HCT116 (cell line): Measurements from ENCODE around the gene LINGO4.
"Not testable (repeated sequence)": the region's sequence is repeated elsewhere in the genome, so short reads cannot be mapped to it uniquely, and the experiment has no call there.

Source experiments
- EGR1 ChIP-seq: IDR thresholded peaks from 2 replicates; pipeline ENCODE4 v1.6.1; 2012; ENCODE audit warnings: low read depth
- EZH2 ChIP-seq: fragments of 200-600 bp; sonication (generic); IDR thresholded peaks from 2 replicates; pipeline ENCODE4 v1.6.1; 2017; ENCODE audit warnings: antibody characterized with exemption, mixed run types
- EZH2phosphoT487 ChIP-seq: fragments of 200-600 bp; IDR thresholded peaks from 2 replicates; pipeline ENCODE4 v1.6.1; 2018; ENCODE audit warnings: antibody characterized with exemption, borderline replicate concordance
- JUND ChIP-seq: IDR thresholded peaks from 2 replicates; pipeline ENCODE4 v1.6.1; 2012
- POLR2A ChIP-seq: IDR thresholded peaks from 2 replicates; pipeline ENCODE4 v1.7.0; 2011; ENCODE audit warnings: borderline replicate concordance; ENCODE audit not compliant: insufficient read depth, insufficient read length; ENCODE audit errors: extremely low read depth
- RAD21 ChIP-seq: IDR thresholded peaks from 2 replicates; pipeline ENCODE4 v1.6.1; 2012; ENCODE audit warnings: low read depth, mild to moderate bottlenecking
- YY1 ChIP-seq: IDR thresholded peaks from 2 replicates; pipeline ENCODE4 v1.6.1; 2011; ENCODE audit warnings: low read length, low read depth, moderate library complexity, mild to moderate bottlenecking; ENCODE audit not compliant: insufficient replicate concordance; ENCODE audit errors: extremely low read depth
- ZNF274 ChIP-seq: fragments of 200-500 bp; sonication (Bioruptor generic); IDR thresholded peaks from 2 replicates; pipeline ENCODE4 v1.6.1; 2014; ENCODE audit warnings: mild to moderate bottlenecking, low read depth, low read length, inconsistent platforms
- TF ChIP-seq, protein P1 (sequence below), 3 experiments: fragments of 200-600 bp in 1 of 3; sonication (generic) in 1 of 3; IDR thresholded peaks in 2 of 3; conservative IDR thresholded peaks in 1 of 3; 2 replicates each; pipeline ENCODE4 v1.5.1; 2012 to 2017; ENCODE audit warnings: low read depth in 2 of 3, low read length in 2 of 3, antibody characterized with exemption in 1 of 3, borderline replicate concordance in 1 of 3, control low read depth in 1 of 3, mild to moderate bottlenecking in 1 of 3, mixed read lengths in 1 of 3, mixed run types in 1 of 3, moderate library complexity in 1 of 3; ENCODE audit not compliant: insufficient read depth in 1 of 3

DNA sequence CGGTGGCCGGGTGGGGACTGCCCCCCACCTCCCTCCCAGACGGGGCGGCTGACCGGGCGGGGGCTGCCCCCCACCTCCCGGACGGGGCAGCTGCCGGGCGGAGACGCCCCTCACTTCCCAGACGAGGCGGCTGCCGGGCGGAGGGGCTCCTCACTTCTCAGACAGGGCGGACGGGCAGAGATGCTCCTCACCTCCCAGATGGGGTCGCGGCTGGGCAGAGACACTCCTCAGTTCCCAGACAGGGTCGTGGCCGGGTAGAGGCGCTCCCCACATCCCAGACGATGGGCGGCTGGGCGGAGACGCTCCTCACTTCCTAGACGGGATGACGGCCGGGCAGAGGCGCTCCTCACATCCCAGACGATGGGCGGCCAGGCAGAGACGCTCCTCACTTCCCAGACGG, 35.9 kb downstream of the LINGO4 start:
- not testable (repeated sequence) for TF ChIP-seq EZH2, JUND, EGR1, RAD21, EZH2phosphoT487, ZNF274, POLR2A, YY1
- TF ChIP-seq, protein P1, sequence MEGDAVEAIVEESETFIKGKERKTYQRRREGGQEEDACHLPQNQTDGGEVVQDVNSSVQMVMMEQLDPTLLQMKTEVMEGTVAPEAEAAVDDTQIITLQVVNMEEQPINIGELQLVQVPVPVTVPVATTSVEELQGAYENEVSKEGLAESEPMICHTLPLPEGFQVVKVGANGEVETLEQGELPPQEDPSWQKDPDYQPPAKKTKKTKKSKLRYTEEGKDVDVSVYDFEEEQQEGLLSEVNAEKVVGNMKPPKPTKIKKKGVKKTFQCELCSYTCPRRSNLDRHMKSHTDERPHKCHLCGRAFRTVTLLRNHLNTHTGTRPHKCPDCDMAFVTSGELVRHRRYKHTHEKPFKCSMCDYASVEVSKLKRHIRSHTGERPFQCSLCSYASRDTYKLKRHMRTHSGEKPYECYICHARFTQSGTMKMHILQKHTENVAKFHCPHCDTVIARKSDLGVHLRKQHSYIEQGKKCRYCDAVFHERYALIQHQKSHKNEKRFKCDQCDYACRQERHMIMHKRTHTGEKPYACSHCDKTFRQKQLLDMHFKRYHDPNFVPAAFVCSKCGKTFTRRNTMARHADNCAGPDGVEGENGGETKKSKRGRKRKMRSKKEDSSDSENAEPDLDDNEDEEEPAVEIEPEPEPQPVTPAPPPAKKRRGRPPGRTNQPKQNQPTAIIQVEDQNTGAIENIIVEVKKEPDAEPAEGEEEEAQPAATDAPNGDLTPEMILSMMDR (IDR thresholded peaks at IDR 0.05 in 2 of 3, conservative IDR thresholded peaks at IDR 0.05 in 1 of 3; ENCODE audit: borderline replicate concordance in 1 of 3, insufficient read depth in 1 of 3, low read depth in 2 of 3, low read length in 2 of 3), result not testable (repeated sequence)
